GM12864 (cell line): ENCODE measurements around the gene TRA2A.

Source experiments
- DNase-seq: peaks from one replicate; pipeline ENCODE4 v3.0.0-alpha.2; 2011; ENCODE audit warnings: low read depth
- H3K4me3 ChIP-seq: 2 replicates; pipeline ENCODE4 v1.5.1; 2011; ENCODE audit warnings: mild to moderate bottlenecking, low read depth, low read length, control low read depth
- CTCF ChIP-seq: IDR thresholded peaks from 2 replicates; pipeline ENCODE4 v1.5.1; 2011; ENCODE audit warnings: low read depth, mild to moderate bottlenecking, moderate library complexity, low read length, control low read depth, inconsistent platforms; ENCODE audit errors: missing control alignments

TRA2A gene

GRCh38 chr7:23462846-23463245 lies 68.9 kb downstream of the TRA2A start:
- TF ChIP-seq CTCF = no peak
- no peak overlapping the region for H3K4me3 ChIP-seq
- DNase-seq = no peak

- TF ChIP-seq CTCF = no peak
- no peak for DNase-seq
- no peak overlapping the region for H3K4me3 ChIP-seq
Measured at GRCh38 chr7:23458044-23458443, 73.7 kb downstream of the TRA2A start.

- DNase-seq = no peak
- no peak for TF ChIP-seq CTCF
- no peak overlapping the region for H3K4me3 ChIP-seq
Measured at GRCh38 chr7:23456093-23456492, 75.7 kb downstream of the TRA2A start.

GRCh38 chr7:23454881-23455526 lies 76.8 kb downstream of the TRA2A start:
- DNase-seq = no peak
- no peak for TF ChIP-seq CTCF
- H3K4me3 ChIP-seq = no peak overlapping the region
